ENCODE data around the gene ADCY1.

Gene ADCY1

GRCh38 chr7:45578467-45578866 is 4.3 kb downstream of the ADCY1 start:
- no peak for DNase-seq

GRCh38 chr7:45579391-45579801 is 5.2 kb downstream of the ADCY1 start:
- no peak for DNase-seq

- DNase-seq, result no peak
These were observed 6.1 kb downstream of the ADCY1 start for GRCh38 chr7:45580053-45580872.

GRCh38 chr7:45581271-45581780 is 7.2 kb downstream of the ADCY1 start:
- no peak for DNase-seq

GRCh38 chr7:45582136-45582749 is 8.1 kb downstream of the ADCY1 start:
- no peak for DNase-seq

GRCh38 chr7:45582868-45583277 is 8.7 kb downstream of the ADCY1 start:
- no peak for DNase-seq

GRCh38 chr7:45583296-45583695 is 9.1 kb downstream of the ADCY1 start:
- peak in 1 of 2 donors; percentile 16 for DNase-seq

GRCh38 chr7:45584261-45585210 is 10.4 kb downstream of the ADCY1 start:
- no peak for DNase-seq

GRCh38 chr7:45585628-45586027 is 11.5 kb downstream of the ADCY1 start:
- no peak for DNase-seq

- DNase-seq, result no peak
These were observed 12.7 kb downstream of the ADCY1 start for GRCh38 chr7:45586542-45587520.

GRCh38 chr7:45588466-45588865 is 14.3 kb downstream of the ADCY1 start:
- DNase-seq, result no peak

- no peak for DNase-seq
These were observed 14.9 kb downstream of the ADCY1 start for GRCh38 chr7:45589061-45589460.

GRCh38 chr7:45589915-45590678 is 15.9 kb downstream of the ADCY1 start:
- DNase-seq, result no peak

- no peak for DNase-seq
These were observed 16.5 kb downstream of the ADCY1 start for GRCh38 chr7:45590679-45591057.

- no peak for DNase-seq
These were observed 17.1 kb downstream of the ADCY1 start for GRCh38 chr7:45591101-45591906.

GRCh38 chr7:45592230-45592991 is 18.2 kb downstream of the ADCY1 start:
- no peak for DNase-seq

- DNase-seq, result no peak
These were observed 19.0 kb downstream of the ADCY1 start for GRCh38 chr7:45593121-45593541.

GRCh38 chr7:45593877-45594276 is 19.7 kb downstream of the ADCY1 start:
- no peak for DNase-seq

All from hippocampal formation (tissue), 2 donors.